Measurements from ENCODE around the gene ADAM23.

Gene ADAM23

DNA sequence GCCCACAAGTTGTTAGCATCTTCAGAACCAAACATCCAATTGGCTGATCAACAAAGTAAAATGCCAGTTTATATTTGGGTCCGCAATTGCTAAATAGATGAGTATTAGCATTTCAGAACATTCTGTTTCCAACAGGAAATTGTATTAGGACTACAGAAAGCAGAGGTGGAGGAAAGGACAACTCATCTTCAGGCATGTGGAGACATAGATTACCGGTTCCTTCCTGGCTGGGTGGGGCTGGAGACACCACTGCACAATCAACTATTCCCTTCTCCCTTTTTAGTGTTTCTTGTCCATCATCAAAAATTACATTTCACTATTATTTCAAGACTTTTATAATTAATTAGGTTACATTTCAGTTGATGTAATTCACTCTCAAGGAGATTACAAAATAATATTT is 83.8 kb downstream of the ADAM23 start:
- Histone ChIP-seq H3K36me3 (ENCODE audit: control insufficient read depth, insufficient read depth, low read length) (no peaks in the 10 kb centered on the region), H3K27me3 (ENCODE audit: control insufficient read depth, insufficient read depth, low read length, poor library complexity, severe bottlenecking) (no peaks in the 10 kb centered on the region), H3K27ac (ENCODE audit: insufficient read depth, low read depth, low read length, poor library complexity, severe bottlenecking) (no peak overlapping the region), H3K9me3 (ENCODE audit: control insufficient read depth, low read length) (no peaks in the 10 kb centered on the region), H3K4me3 (ENCODE audit: insufficient read depth, low read depth, low read length) (no peak overlapping the region), H3K4me1 (ENCODE audit: control insufficient read depth, insufficient read depth, low read length) (no peaks in the 10 kb centered on the region)
- WGBS, 2 experiments, result 95 to 100% methylated on average over 2 of the region's 2 CpGs

- Histone ChIP-seq H3K27ac (ENCODE audit: insufficient read depth, low read depth, low read length, poor library complexity, severe bottlenecking) (no peak overlapping the region), H3K4me3 (ENCODE audit: insufficient read depth, low read depth, low read length) (no peak overlapping the region), H3K4me1 (ENCODE audit: control insufficient read depth, insufficient read depth, low read length) (no peaks in the 10 kb centered on the region), H3K27me3 (ENCODE audit: control insufficient read depth, insufficient read depth, low read length, poor library complexity, severe bottlenecking) (no peaks in the 10 kb centered on the region), H3K9me3 (ENCODE audit: control insufficient read depth, low read length) (no peaks in the 10 kb centered on the region), H3K36me3 (ENCODE audit: control insufficient read depth, insufficient read depth, low read length) (no peaks in the 10 kb centered on the region)
- WGBS, 2 experiments, result 95 to 99% methylated on average over 11 of the region's 11 CpGs
These were observed 87.4 kb downstream of the ADAM23 start for GRCh38 chr2:206530727-206531126.

GRCh38 chr2:206531996-206532543 is 88.7 kb downstream of the ADAM23 start:
- 74 to 81% methylated on average over 3 of the region's 3 CpGs for WGBS, 2 experiments
- H3K4me3 ChIP-seq (ENCODE audit: insufficient read depth, low read depth, low read length), result no peak overlapping the region
- no peaks in the 10 kb centered on the region for H3K4me1 ChIP-seq (ENCODE audit: control insufficient read depth, insufficient read depth, low read length)
- no peaks in the 10 kb centered on the region for H3K9me3 ChIP-seq (ENCODE audit: control insufficient read depth, low read length)
- H3K36me3 ChIP-seq (ENCODE audit: control insufficient read depth, insufficient read depth, low read length), result no peaks in the 10 kb centered on the region
- H3K27me3 ChIP-seq (ENCODE audit: control insufficient read depth, insufficient read depth, low read length, poor library complexity, severe bottlenecking), result no peaks in the 10 kb centered on the region
- no peak overlapping the region for H3K27ac ChIP-seq (ENCODE audit: insufficient read depth, low read depth, low read length, poor library complexity, severe bottlenecking)

DNA sequence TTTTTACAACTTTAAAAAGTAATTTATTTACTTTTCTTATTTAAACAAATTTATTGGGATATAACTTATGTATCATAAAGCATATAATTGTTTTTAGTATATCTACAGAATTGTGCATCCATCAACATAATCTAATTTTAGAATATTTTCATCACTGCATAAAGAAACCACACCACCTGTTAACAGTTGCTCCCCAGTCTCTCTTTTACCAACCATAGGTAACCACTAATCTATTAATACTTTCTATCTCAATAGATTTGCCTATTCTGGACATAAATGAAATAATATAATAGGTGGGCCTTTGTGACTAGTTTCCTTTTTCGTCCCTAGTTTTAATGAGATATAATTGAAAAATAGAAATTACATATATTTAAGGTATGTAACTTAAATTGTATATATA is 90.6 kb downstream of the ADAM23 start:
- no peaks in the 10 kb centered on the region for H3K9me3 ChIP-seq (ENCODE audit: control insufficient read depth, low read length)
- no peaks in the 10 kb centered on the region for H3K27me3 ChIP-seq (ENCODE audit: control insufficient read depth, insufficient read depth, low read length, poor library complexity, severe bottlenecking)
- no peak overlapping the region for H3K27ac ChIP-seq (ENCODE audit: insufficient read depth, low read depth, low read length, poor library complexity, severe bottlenecking)
- no peak overlapping the region for H3K4me3 ChIP-seq (ENCODE audit: insufficient read depth, low read depth, low read length)
- no CpG with 5 or more reads among the region's 1 CpG for WGBS, 2 experiments
- no peaks in the 10 kb centered on the region for H3K4me1 ChIP-seq (ENCODE audit: control insufficient read depth, insufficient read depth, low read length)
- H3K36me3 ChIP-seq (ENCODE audit: control insufficient read depth, insufficient read depth, low read length), result no peaks in the 10 kb centered on the region

GRCh38 chr2:206535260-206535986 is 92.1 kb downstream of the ADAM23 start:
- H3K27me3 ChIP-seq (ENCODE audit: control insufficient read depth, insufficient read depth, low read length, poor library complexity, severe bottlenecking), result no peaks in the 10 kb centered on the region
- no peaks in the 10 kb centered on the region for H3K4me1 ChIP-seq (ENCODE audit: control insufficient read depth, insufficient read depth, low read length)
- no peak overlapping the region for H3K4me3 ChIP-seq (ENCODE audit: insufficient read depth, low read depth, low read length)
- H3K27ac ChIP-seq (ENCODE audit: insufficient read depth, low read depth, low read length, poor library complexity, severe bottlenecking), result no peak overlapping the region
- H3K36me3 ChIP-seq (ENCODE audit: control insufficient read depth, insufficient read depth, low read length), result no peaks in the 10 kb centered on the region
- H3K9me3 ChIP-seq (ENCODE audit: control insufficient read depth, low read length), result no peaks in the 10 kb centered on the region
- 95 to 97% methylated on average over 3 to 4 of the region's 4 CpGs for WGBS, 2 experiments

DNA sequence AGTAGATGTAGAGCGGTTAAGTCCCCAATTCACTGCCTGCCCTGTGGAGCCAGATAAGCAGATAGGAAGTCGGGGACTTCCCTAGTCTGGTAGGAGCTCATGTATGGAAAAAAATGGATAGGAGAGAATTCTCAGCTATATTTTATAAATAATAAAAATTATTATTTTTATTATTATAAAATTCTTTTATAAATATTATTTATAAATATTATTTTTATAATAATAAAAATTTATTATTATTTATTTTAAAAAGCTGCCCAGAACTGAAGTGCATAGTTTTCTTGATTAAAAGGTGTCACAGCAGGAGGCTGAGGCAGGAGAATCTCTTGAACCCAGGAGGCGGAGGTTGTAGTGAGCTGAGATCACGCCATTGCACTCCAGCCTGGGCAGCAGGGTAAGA is 97.4 kb downstream of the ADAM23 start:
- Histone ChIP-seq H3K9me3 (ENCODE audit: control insufficient read depth, low read length) (no peaks in the 10 kb centered on the region), H3K4me3 (ENCODE audit: insufficient read depth, low read depth, low read length) (no peak overlapping the region), H3K4me1 (ENCODE audit: control insufficient read depth, insufficient read depth, low read length) (no peaks in the 10 kb centered on the region), H3K36me3 (ENCODE audit: control insufficient read depth, insufficient read depth, low read length) (no peaks in the 10 kb centered on the region), H3K27me3 (ENCODE audit: control insufficient read depth, insufficient read depth, low read length, poor library complexity, severe bottlenecking) (no peaks in the 10 kb centered on the region), H3K27ac (ENCODE audit: insufficient read depth, low read depth, low read length, poor library complexity, severe bottlenecking) (no peak overlapping the region)
- 92 to 97% methylated on average over 4 of the region's 4 CpGs for WGBS, 2 experiments

DNA sequence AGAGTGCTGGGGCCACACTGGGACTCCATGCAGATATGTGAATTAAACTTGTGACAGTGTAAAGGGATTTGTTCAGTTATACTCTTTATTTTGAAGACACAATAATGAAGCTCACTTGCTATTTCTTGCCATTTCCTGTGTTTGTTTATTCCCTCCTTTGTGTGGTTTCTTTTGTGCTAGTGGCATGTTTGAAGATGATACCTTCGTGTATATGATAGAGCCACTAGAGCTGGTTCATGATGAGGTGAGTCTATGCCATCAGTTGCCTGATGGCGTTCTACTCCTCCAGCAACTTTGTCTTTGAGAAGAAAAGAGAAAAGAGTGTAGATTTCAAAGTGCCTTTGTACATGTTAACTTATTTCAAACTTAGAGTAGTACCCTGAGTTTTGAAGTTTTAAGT is 99.7 kb downstream of the ADAM23 start:
- no peak overlapping the region for H3K27ac ChIP-seq (ENCODE audit: insufficient read depth, low read depth, low read length, poor library complexity, severe bottlenecking)
- no peaks in the 10 kb centered on the region for H3K36me3 ChIP-seq (ENCODE audit: control insufficient read depth, insufficient read depth, low read length)
- 79 to 94% methylated on average over 2 of the region's 2 CpGs for WGBS, 2 experiments
- H3K9me3 ChIP-seq (ENCODE audit: control insufficient read depth, low read length), result no peaks in the 10 kb centered on the region
- H3K27me3 ChIP-seq (ENCODE audit: control insufficient read depth, insufficient read depth, low read length, poor library complexity, severe bottlenecking), result no peaks in the 10 kb centered on the region
- no peaks in the 10 kb centered on the region for H3K4me1 ChIP-seq (ENCODE audit: control insufficient read depth, insufficient read depth, low read length)
- H3K4me3 ChIP-seq (ENCODE audit: insufficient read depth, low read depth, low read length), result no peak overlapping the region

- 96 to 99% methylated on average over 4 of the region's 5 CpGs for WGBS, 2 experiments
- Histone ChIP-seq H3K27me3 (ENCODE audit: control insufficient read depth, insufficient read depth, low read length, poor library complexity, severe bottlenecking) (no peaks in the 10 kb centered on the region), H3K27ac (ENCODE audit: insufficient read depth, low read depth, low read length, poor library complexity, severe bottlenecking) (no peak overlapping the region), H3K4me1 (ENCODE audit: control insufficient read depth, insufficient read depth, low read length) (no peaks in the 10 kb centered on the region), H3K4me3 (ENCODE audit: insufficient read depth, low read depth, low read length) (no peak overlapping the region), H3K36me3 (ENCODE audit: control insufficient read depth, insufficient read depth, low read length) (peaks cover 4% of the 10 kb centered on the region), H3K9me3 (ENCODE audit: control insufficient read depth, low read length) (no peaks in the 10 kb centered on the region)
These were observed 105.1 kb downstream of the ADAM23 start for GRCh38 chr2:206548383-206548782.

- no peaks in the 10 kb centered on the region for H3K27me3 ChIP-seq (ENCODE audit: control insufficient read depth, insufficient read depth, low read length, poor library complexity, severe bottlenecking)
- no peak overlapping the region for H3K4me3 ChIP-seq (ENCODE audit: insufficient read depth, low read depth, low read length)
- H3K9me3 ChIP-seq (ENCODE audit: control insufficient read depth, low read length), result no peaks in the 10 kb centered on the region
- no peak overlapping the region for H3K27ac ChIP-seq (ENCODE audit: insufficient read depth, low read depth, low read length, poor library complexity, severe bottlenecking)
- H3K36me3 ChIP-seq (ENCODE audit: control insufficient read depth, insufficient read depth, low read length), result peaks cover 3% of the 10 kb centered on the region
- no peaks in the 10 kb centered on the region for H3K4me1 ChIP-seq (ENCODE audit: control insufficient read depth, insufficient read depth, low read length)
These were observed 112.4 kb downstream of the ADAM23 start for GRCh38 chr2:206555721-206556120.

DNA sequence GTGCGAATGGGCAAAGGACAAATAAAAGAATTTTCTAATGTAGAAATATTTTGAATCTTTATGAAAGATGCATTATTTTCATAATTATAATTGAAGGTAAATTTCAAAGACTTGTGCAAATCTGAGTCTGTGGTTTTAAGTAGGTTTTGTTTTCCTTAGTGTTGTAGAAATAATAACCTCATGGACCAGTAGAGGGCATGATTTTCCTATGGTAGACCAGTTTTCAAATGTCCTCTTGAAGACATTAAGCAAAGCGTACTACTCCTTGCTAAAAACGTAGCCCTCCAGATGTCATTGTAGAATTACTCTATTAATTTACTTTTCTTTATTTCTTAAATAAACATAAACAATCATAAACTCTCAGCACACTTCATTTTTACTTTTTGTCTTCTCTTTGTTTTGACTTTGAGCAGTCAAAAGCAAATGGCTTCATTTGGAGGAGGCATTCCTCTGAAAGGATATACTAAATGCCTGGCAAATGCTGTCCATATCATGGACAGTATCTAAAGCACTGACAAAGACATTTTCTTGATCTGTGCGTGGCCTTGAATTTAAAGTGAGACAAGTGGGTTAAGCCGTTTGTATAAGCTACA is 113.1 kb downstream of the ADAM23 start:
- Histone ChIP-seq H3K27me3 (ENCODE audit: control insufficient read depth, insufficient read depth, low read length, poor library complexity, severe bottlenecking) (no peaks in the 10 kb centered on the region), H3K36me3 (ENCODE audit: control insufficient read depth, insufficient read depth, low read length) (no peaks in the 10 kb centered on the region), H3K4me3 (ENCODE audit: insufficient read depth, low read depth, low read length) (no peak overlapping the region), H3K9me3 (ENCODE audit: control insufficient read depth, low read length) (no peaks in the 10 kb centered on the region), H3K27ac (ENCODE audit: insufficient read depth, low read depth, low read length, poor library complexity, severe bottlenecking) (no peak overlapping the region), H3K4me1 (ENCODE audit: control insufficient read depth, insufficient read depth, low read length) (no peaks in the 10 kb centered on the region)
- 80 to 85% methylated on average over 2 to 5 of the region's 5 CpGs for WGBS, 2 experiments
